ENCODE measurements around the gene MORC3. TPM values are rescaled to one million over a fixed set of nuclear protein-coding genes. Genes with fewer than 3 reads are reported as not detected.
A peak's percentile ranks its signal among the peaks of the same experiment; 100 is the strongest.
"Not testable (repeated sequence)": the region's sequence is repeated elsewhere in the genome, so short reads cannot be mapped to it uniquely, and the experiment has no call there.

MORC3 gene
- total RNA-seq, 2 experiments from 2014 or later: 23.9 to 25.0 TPM

GRCh38 chr21:36325373-36326010 lies 5.5 kb downstream of the MORC3 start:
- ChIA-PET CTCF (interaction anchor here (1.3 kb wide), 1 partner anchor 37 kb away, joined by 4 read pairs; no protein-coding TSS in a partner anchor), POLR2A (interaction anchor here (0.8 kb wide), 1 partner anchor 37 kb away, joined by 6 read pairs; no protein-coding TSS in a partner anchor)
- H3K36me3 Mint-ChIP-seq (ENCODE audit: low read depth): peaks cover 34% of the 10 kb centered on the region

DNA sequence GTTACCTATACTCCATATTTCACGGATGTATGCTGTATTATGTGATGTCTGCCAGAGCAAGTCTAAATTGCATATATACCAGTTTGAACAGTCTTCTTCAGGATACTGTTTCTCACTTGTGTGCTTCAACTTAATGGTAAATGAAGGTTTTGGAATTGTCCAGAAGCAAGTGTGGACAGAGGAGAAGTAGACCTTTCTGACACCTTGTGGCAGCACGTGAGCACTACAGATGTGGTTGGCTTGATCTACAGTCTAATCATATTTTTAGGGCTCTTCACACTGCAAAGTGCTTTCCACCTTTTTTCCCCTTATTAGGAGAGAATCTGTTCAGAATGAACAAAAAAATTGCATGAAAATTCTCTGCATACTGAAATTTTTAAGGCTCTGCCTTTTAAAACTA lies 10.9 kb downstream of the MORC3 start:
- Mint-ChIP-seq H3K4me3 (no peak overlapping the region), H3K9me3 (ENCODE audit: low read depth) (no peaks in the 10 kb centered on the region), H3K4me1 (peaks cover 42% of the 10 kb centered on the region), H3K36me3 (ENCODE audit: low read depth) (peaks cover 21% of the 10 kb centered on the region), H3K27me3 (no peaks in the 10 kb centered on the region), H3K27ac (no peak overlapping the region)
- CTCF ChIA-PET: interaction anchor here (0.6 to 2.5 kb wide), 15 partner anchors 8 to 194 kb away, joined by 3 to 8 read pairs (median 4); partner anchors contain the start of gene MORC3
- DNase-seq: peak; percentile 67
- intact Hi-C loops (cut with DNase I, micrococcal nuclease): loop anchor here (1.0 to 5.0 kb wide), 5 partner anchors 70 to 190 kb away; partner anchors contain the start of gene DOP1B (in 1 of the 2)
- POLR2A ChIA-PET: interaction anchor here (0.6 kb wide), 1 partner anchor 145 kb away, joined by 5 read pairs; no protein-coding TSS in a partner anchor
- ATAC-seq: peak; percentile 92

More at GRCh38 chr21:36325373-36326010, 5.5 kb downstream of the MORC3 start:
- no peak overlapping the region for H3K27ac Mint-ChIP-seq
- H3K9me3 Mint-ChIP-seq (ENCODE audit: low read depth): no peaks in the 10 kb centered on the region
- ATAC-seq: no peak
- no peak for DNase-seq
- H3K4me1 Mint-ChIP-seq: peaks cover 61% of the 10 kb centered on the region
- H3K27me3 Mint-ChIP-seq: no peaks in the 10 kb centered on the region
- H3K4me3 Mint-ChIP-seq: no peak overlapping the region
- intact Hi-C loops (cut with DNase I, micrococcal nuclease): no loop called here

- H3K4me3 Mint-ChIP-seq: no peak overlapping the region
- no peak overlapping the region for H3K27ac Mint-ChIP-seq
- H3K27me3 Mint-ChIP-seq: no peaks in the 10 kb centered on the region
- ATAC-seq (peak; percentile 47), DNase-seq (no peak)
- H3K4me1 Mint-ChIP-seq: peaks cover 18% of the 10 kb centered on the region
- ChIA-PET POLR2A (interaction anchor here (0.6 kb wide), 1 partner anchor 203 kb away, joined by 3 read pairs; no protein-coding TSS in a partner anchor), CTCF (interaction anchor here (0.6 to 2.0 kb wide), 7 partner anchors 10 to 204 kb away, joined by 3 to 6 read pairs (median 3); partner anchors contain the start of gene MORC3)
- intact Hi-C loops (cut with DNase I, micrococcal nuclease): no loop called here
- no peaks in the 10 kb centered on the region for H3K9me3 Mint-ChIP-seq (ENCODE audit: low read depth)
- peaks cover 52% of the 10 kb centered on the region for H3K36me3 Mint-ChIP-seq (ENCODE audit: low read depth)
Observed at GRCh38 chr21:36337099-36337509, 17.1 kb downstream of the MORC3 start.

DNA sequence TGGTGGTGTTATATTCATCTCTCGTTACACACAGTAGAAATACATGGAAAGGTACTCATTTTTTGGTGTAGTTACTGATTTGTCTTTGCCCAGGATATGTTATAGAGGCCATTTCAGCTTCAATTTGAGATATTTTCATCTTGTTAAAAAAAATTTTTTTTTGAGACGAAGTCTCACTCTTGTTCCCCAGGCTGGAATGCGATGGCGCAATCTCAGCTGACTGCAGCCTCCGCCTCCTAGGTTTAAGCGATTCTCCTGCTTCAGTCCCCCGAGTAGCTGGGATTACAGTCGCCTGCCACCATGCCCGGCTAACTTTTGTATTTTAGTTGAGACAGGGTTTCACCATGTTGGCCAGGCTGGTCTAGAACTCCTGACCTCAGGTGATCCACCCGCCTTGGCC lies 19.0 kb downstream of the MORC3 start:
- intact Hi-C loops (cut with DNase I, micrococcal nuclease): no loop called here
- H3K27ac Mint-ChIP-seq: no peak overlapping the region
- no peaks in the 10 kb centered on the region for H3K9me3 Mint-ChIP-seq (ENCODE audit: low read depth)
- peaks cover 52% of the 10 kb centered on the region for H3K36me3 Mint-ChIP-seq (ENCODE audit: low read depth)
- H3K27me3 Mint-ChIP-seq: no peaks in the 10 kb centered on the region
- ChIA-PET POLR2A (no interaction called here), CTCF (interaction anchor here (0.9 kb wide), 1 partner anchor 10 kb away, joined by 3 read pairs; no protein-coding TSS in a partner anchor)
- peaks cover 15% of the 10 kb centered on the region for H3K4me1 Mint-ChIP-seq
- DNase-seq (no peak), ATAC-seq (no peak)
- no peak overlapping the region for H3K4me3 Mint-ChIP-seq

GRCh38 chr21:36342581-36342980 lies 22.6 kb downstream of the MORC3 start:
- POLR2A ChIA-PET; DNase-seq; H3K27ac Mint-ChIP-seq; intact Hi-C loops (cut with DNase I, micrococcal nuclease); H3K9me3 Mint-ChIP-seq (ENCODE audit: low read depth); H3K4me3 Mint-ChIP-seq; H3K27me3 Mint-ChIP-seq; CTCF ChIA-PET; ATAC-seq; H3K4me1 Mint-ChIP-seq: not testable (repeated sequence)
- peaks cover 46% of the 10 kb centered on the region for H3K36me3 Mint-ChIP-seq (ENCODE audit: low read depth)

DNA sequence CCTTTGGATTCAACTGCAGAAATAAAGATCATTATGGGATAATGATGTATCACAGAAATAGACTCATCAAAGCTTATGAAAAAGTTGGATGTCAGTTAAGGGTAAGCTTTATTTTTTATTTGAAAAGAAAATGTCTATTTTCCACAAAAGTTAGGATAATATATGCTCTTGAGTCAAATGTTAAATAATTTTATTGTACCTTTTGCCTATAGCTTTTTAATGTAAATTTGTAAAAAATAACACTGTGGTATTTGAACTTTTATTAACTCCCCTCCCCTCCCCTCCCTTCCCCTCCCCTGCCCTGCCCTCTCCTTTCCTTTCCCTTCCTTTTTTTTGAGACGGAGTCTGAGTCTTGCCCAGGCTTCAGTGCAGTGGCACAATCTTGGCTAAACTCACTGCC lies 24.9 kb downstream of the MORC3 start:
- POLR2A ChIA-PET: interaction anchor here (1.0 kb wide), 1 partner anchor 71 kb away, joined by 5 read pairs; no protein-coding TSS in a partner anchor
- no peak for DNase-seq
- Mint-ChIP-seq H3K4me1 (peaks cover 6% of the 10 kb centered on the region), H3K36me3 (ENCODE audit: low read depth) (peaks cover 47% of the 10 kb centered on the region), H3K27ac (no peak overlapping the region), H3K4me3 (no peak overlapping the region), H3K9me3 (ENCODE audit: low read depth) (no peaks in the 10 kb centered on the region), H3K27me3 (no peaks in the 10 kb centered on the region)
- no peak for ATAC-seq
- CTCF ChIA-PET: interaction anchor here (0.8 to 1.6 kb wide), 3 partner anchors 15 to 204 kb away, joined by 3 to 6 read pairs (median 5); no protein-coding TSS in a partner anchor
- intact Hi-C loops (cut with DNase I, micrococcal nuclease): no loop called here

- no peak overlapping the region for H3K4me3 Mint-ChIP-seq
- peaks cover 8% of the 10 kb centered on the region for H3K4me1 Mint-ChIP-seq
- ATAC-seq (peak; percentile 30), DNase-seq (no peak)
- POLR2A ChIA-PET: no interaction called here
- intact Hi-C loops (cut with DNase I, micrococcal nuclease): no loop called here
- no peaks in the 10 kb centered on the region for H3K27me3 Mint-ChIP-seq
- H3K9me3 Mint-ChIP-seq (ENCODE audit: low read depth): no peaks in the 10 kb centered on the region
- peak overlapping the region; percentile 80 for H3K27ac Mint-ChIP-seq
- CTCF ChIA-PET: interaction anchor here (1.0 to 1.7 kb wide), 2 partner anchors 11 to 51 kb away, joined by 4 to 6 read pairs; no protein-coding TSS in a partner anchor
- peaks cover 49% of the 10 kb centered on the region for H3K36me3 Mint-ChIP-seq (ENCODE audit: low read depth)
Observed at GRCh38 chr21:36347278-36347961, 27.4 kb downstream of the MORC3 start.

DNA sequence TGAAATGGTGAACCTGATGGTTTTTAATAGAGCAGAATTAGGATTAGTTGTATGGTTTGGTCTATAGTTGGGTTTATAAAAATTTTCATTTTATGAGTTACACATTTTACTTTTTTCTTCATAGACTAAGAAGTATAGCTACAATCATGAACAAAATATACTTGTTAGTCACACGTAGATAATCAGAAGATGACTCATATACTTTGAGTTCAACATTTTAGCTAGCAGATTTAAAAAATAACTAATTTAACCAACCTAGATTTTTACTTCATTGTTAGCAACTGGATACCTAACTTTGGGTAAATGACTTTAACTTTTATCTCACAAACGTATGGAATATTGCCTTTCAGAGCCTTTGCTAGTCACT lies 27.9 kb downstream of the MORC3 start:
- ChIA-PET CTCF (interaction anchor here (0.6 to 1.7 kb wide), 3 partner anchors 11 to 75 kb away, joined by 4 to 6 read pairs (median 4); no protein-coding TSS in a partner anchor), POLR2A (no interaction called here)
- ATAC-seq (no peak), DNase-seq (no peak)
- intact Hi-C loops (cut with DNase I, micrococcal nuclease): no loop called here
- no peak overlapping the region for H3K4me3 Mint-ChIP-seq
- H3K36me3 Mint-ChIP-seq (ENCODE audit: low read depth): peaks cover 53% of the 10 kb centered on the region
- no peaks in the 10 kb centered on the region for H3K9me3 Mint-ChIP-seq (ENCODE audit: low read depth)
- H3K4me1 Mint-ChIP-seq: peaks cover 8% of the 10 kb centered on the region
- H3K27ac Mint-ChIP-seq: peak overlapping the region; percentile 19
- H3K27me3 Mint-ChIP-seq: no peaks in the 10 kb centered on the region

DNA sequence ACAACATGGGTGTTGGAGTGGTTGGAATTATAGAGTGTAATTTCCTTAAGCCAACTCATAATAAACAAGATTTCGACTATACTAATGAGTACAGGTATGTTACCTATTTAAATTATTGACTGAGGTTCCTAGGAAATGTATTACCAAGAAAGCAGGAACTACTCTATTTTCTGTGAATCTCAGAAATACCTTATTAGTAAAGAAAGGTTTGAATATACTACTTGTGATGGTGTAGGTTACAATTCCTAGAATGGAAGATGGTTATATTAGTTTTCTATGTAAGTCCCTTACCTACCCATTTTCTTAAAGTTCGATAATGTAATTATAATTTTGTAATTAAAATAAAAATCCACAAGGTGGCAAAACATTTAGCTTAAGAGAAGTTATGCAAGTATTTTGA lies 29.3 kb downstream of the MORC3 start:
- no peaks in the 10 kb centered on the region for H3K27me3 Mint-ChIP-seq
- intact Hi-C loops (cut with DNase I, micrococcal nuclease): no loop called here
- ATAC-seq: no peak
- CTCF ChIA-PET: interaction anchor here (0.6 to 1.1 kb wide), 3 partner anchors 24 to 132 kb away, joined by 3 read pairs; no protein-coding TSS in a partner anchor
- peaks cover 8% of the 10 kb centered on the region for H3K4me1 Mint-ChIP-seq
- H3K4me3 Mint-ChIP-seq: no peak overlapping the region
- no peaks in the 10 kb centered on the region for H3K9me3 Mint-ChIP-seq (ENCODE audit: low read depth)
- DNase-seq: no peak
- no peak overlapping the region for H3K27ac Mint-ChIP-seq
- H3K36me3 Mint-ChIP-seq (ENCODE audit: low read depth): peaks cover 52% of the 10 kb centered on the region
- POLR2A ChIA-PET: no interaction called here

DNA sequence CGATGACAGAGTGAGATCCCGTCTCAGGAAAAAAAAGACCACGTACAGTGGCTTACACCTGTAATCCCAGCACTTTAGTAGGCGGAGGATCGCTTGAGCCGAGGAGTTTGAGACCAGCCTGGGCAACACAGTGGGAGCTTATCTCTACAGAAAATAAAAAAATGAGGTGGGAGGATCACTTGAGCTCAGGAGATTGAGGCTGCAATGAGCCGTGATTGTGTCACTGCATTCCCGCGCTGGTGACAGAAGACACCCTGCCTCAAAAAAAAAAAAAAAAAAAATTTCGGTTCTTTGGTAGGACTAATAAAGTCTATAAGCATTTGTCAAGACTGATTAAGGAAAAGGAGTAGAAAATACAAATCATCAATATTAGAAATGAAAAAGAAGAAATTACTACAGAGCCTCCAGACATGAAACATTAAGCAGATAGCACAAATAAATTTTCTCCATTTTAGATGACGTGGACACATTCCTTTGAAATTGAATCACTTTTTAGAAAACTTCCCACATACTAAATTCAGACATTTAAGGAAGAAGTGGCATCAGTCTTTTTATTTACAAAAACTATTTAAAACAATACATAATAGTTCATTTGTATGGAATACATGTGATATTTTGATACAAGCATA lies 30.4 kb downstream of the MORC3 start:
- DNase-seq (no peak), ATAC-seq (no peak)
- peaks cover 56% of the 10 kb centered on the region for H3K36me3 Mint-ChIP-seq (ENCODE audit: low read depth)
- H3K4me1 Mint-ChIP-seq: peaks cover 11% of the 10 kb centered on the region
- intact Hi-C loops (cut with DNase I, micrococcal nuclease): no loop called here
- no peak overlapping the region for H3K27ac Mint-ChIP-seq
- no peaks in the 10 kb centered on the region for H3K27me3 Mint-ChIP-seq
- no peak overlapping the region for H3K4me3 Mint-ChIP-seq
- H3K9me3 Mint-ChIP-seq (ENCODE audit: low read depth): no peaks in the 10 kb centered on the region
- ChIA-PET POLR2A (no interaction called here), CTCF (interaction anchor here (0.9 to 1.1 kb wide), 2 partner anchors 33 to 133 kb away, joined by 3 read pairs; no protein-coding TSS in a partner anchor)

Data from activated CD4-positive, alpha-beta T cell treated with anti-CD3 and anti-CD28 coated beads for 36 hours (primary cell).